HepG2 (cell line): ENCODE results near the gene TET2. TPM values are rescaled to one million over a fixed set of nuclear protein-coding genes. Genes with fewer than 3 reads are reported as not detected.
A peak's percentile ranks its signal among the peaks of the same experiment; 100 is the strongest.

Experiments used
- ATAC-seq: fragments of 200-7000 bp; cut with Tn5 transposase; 3 replicates; pipeline ENCODE4 v1.9.1; 2020; ENCODE audit warnings: mild to moderate bottlenecking, moderate library complexity
- BruUV-seq: library from RNA; stranded (reverse); fragments of 400-500 nt; replicated peaks from 2 replicates; lab custom pipeline; 2021; lab: Mats Ljungman, UMichigan
- CTCF ChIA-PET: fragments of 300-600 bp; formaldehyde crosslinking; extraction: SDS; loops from one replicate; lab custom pipeline; 2021; ENCODE audit warnings: low total read pairs, inconsistent platforms, low intra/inter-chr PET ratio; lab: Yijun Ruan, JAX
- POLR2A ChIA-PET: fragments of 350-600 bp; sonication (Branson Sonifier 250); formaldehyde crosslinking; loops from one replicate; lab custom pipeline; 2020; ENCODE audit warnings: antibody characterized with exemption, inconsistent platforms; lab: Yijun Ruan, JAX
- DNase-seq: peaks from one replicate; pipeline ENCODE4 v3.0.0-alpha.2; 2015; ENCODE audit warnings: low spot score
- FAIRE-seq: peaks from 3 replicates; lab custom pipeline; 2011; peaks lifted over from hg19 to GRCh38; lab: Jason Lieb, UNC
- H2AFZ ChIP-seq: one replicate; pipeline ENCODE4 v1.6.1; 2011; ENCODE audit warnings: low read length, inconsistent platforms
- H3K27ac ChIP-seq: fragments of 300-600 bp; 3 replicates; pipeline ENCODE4 v1.8.0; 2011; ENCODE audit warnings: mixed run types, mild to moderate bottlenecking, mixed read lengths, low read length, inconsistent platforms; ENCODE audit not compliant: insufficient read depth; ENCODE audit errors: extremely low read length
- H3K27me3 ChIP-seq, 2 experiments: fragments of 200-600 bp in 1 of 2; 2 replicates in 1 of 2; 3 replicates in 1 of 2; pipeline versions ENCODE4 v1.6.0 to v1.8.0; 2011; ENCODE audit warnings: low read length in 2 of 2, mild to moderate bottlenecking in 2 of 2, moderate library complexity in 2 of 2, inconsistent platforms in 1 of 2; ENCODE audit not compliant: insufficient read depth in 2 of 2, control insufficient read depth in 1 of 2
- H3K36me3 ChIP-seq, 2 experiments: fragments of 200-600 bp in 1 of 2; replicated peaks in 1 of 2; 2 replicates in 1 of 2; 3 replicates in 1 of 2; pipeline versions ENCODE4 v1.5.1 to v1.8.0; 2011; ENCODE audit warnings: low read length in 2 of 2, inconsistent platforms in 1 of 2; ENCODE audit not compliant: insufficient read depth in 2 of 2, control insufficient read depth in 1 of 2
- H3K4me1 ChIP-seq: 2 replicates; pipeline ENCODE4 v1.5.1; 2012; ENCODE audit warnings: low read length, inconsistent platforms; ENCODE audit not compliant: insufficient read depth
- H3K4me2 ChIP-seq: 2 replicates; pipeline ENCODE4 v1.6.0; 2011; ENCODE audit warnings: low read depth, low read length, inconsistent platforms
- H3K4me3 ChIP-seq, 3 experiments: fragments of 200-600 bp in 1 of 3; sonication (generic), shearing (Covaris generic) in 1 of 3; replicated peaks in 1 of 3; 2 replicates each; pipeline ENCODE4 v1.5.1; 2011 to 2016; ENCODE audit warnings: low read length in 3 of 3, inconsistent platforms in 2 of 3, low read depth in 2 of 3, mild to moderate bottlenecking in 2 of 3, control low read depth in 1 of 3, mixed read lengths in 1 of 3; ENCODE audit not compliant: insufficient read depth in 1 of 3
- H3K79me2 ChIP-seq: one replicate; pipeline ENCODE4 v1.6.1; 2011; ENCODE audit warnings: low read length, inconsistent platforms; ENCODE audit not compliant: insufficient read depth
- H3K9ac ChIP-seq: 2 replicates; pipeline ENCODE4 v1.6.0; 2011; ENCODE audit warnings: mild to moderate bottlenecking, low read depth, low read length, inconsistent platforms; ENCODE audit not compliant: insufficient read depth
- H3K9me3 ChIP-seq: 2 replicates; pipeline ENCODE4 v1.5.1; 2012; ENCODE audit warnings: mild to moderate bottlenecking, low read length
- H4K20me1 ChIP-seq: 2 replicates; pipeline ENCODE4 v1.6.0; 2011; ENCODE audit warnings: inconsistent platforms, mild to moderate bottlenecking, low read length, moderate library complexity; ENCODE audit not compliant: insufficient read depth
- CBX2 ChIP-seq, 2 experiments: fragments of 200-600 bp in 1 of 2; sonication (generic); formaldehyde crosslinking in 1 of 2; IDR thresholded peaks; 2 replicates each; pipeline versions ENCODE4 v1.7.0 to v1.8.1; 2018 to 2022; ENCODE audit warnings: low read depth in 2 of 2, low read length in 1 of 2, mild to moderate bottlenecking in 1 of 2, missing genetic modification reagents in 1 of 2
- KDM3A ChIP-seq: IDR thresholded peaks from 2 replicates; pipeline ENCODE4 v1.6.1; 2018; ENCODE audit warnings: low read depth, missing compliant biosample characterization
- MLLT10 ChIP-seq: sonication (generic); formaldehyde crosslinking; IDR thresholded peaks from 2 replicates; pipeline ENCODE4 v1.4.0; 2020; ENCODE audit warnings: missing genetic modification reagents
- POLR2AphosphoS5 ChIP-seq: IDR thresholded peaks from 2 replicates; pipeline ENCODE4 v1.6.1; 2012; ENCODE audit warnings: low read depth, low read length
- SETDB1 ChIP-seq: sonication (generic); formaldehyde crosslinking; IDR thresholded peaks from 2 replicates; pipeline ENCODE4 v1.5.1; 2020; ENCODE audit warnings: missing genetic modification reagents, mild to moderate bottlenecking, borderline replicate concordance
- SP1 ChIP-seq, 2 experiments: fragments of 450-650 bp in 1 of 2; sonication (generic) in 1 of 2; formaldehyde crosslinking in 1 of 2; IDR thresholded peaks; 2 replicates each; pipeline versions ENCODE4 v1.4.0 to v1.6.1; 2016 to 2020; ENCODE audit warnings: missing genetic modification reagents in 1 of 2
- ZMYM4 ChIP-seq: sonication (generic); formaldehyde crosslinking; IDR thresholded peaks from 2 replicates; pipeline ENCODE4 v1.8.1; 2023; ENCODE audit warnings: mild to moderate bottlenecking, missing genetic modification reagents
- ZNF256 ChIP-seq: sonication (generic); formaldehyde crosslinking; conservative IDR thresholded peaks from 2 replicates; pipeline ENCODE4 v1.4.0; 2020; ENCODE audit warnings: missing genetic modification reagents
- ZNF451 ChIP-seq: sonication (generic); formaldehyde crosslinking; IDR thresholded peaks from 2 replicates; pipeline ENCODE4 v1.5.0; 2020; ENCODE audit warnings: mild to moderate bottlenecking, missing genetic modification reagents
- WGBS: methylation state at CpG from one replicate; pipeline ENCODE4 v1.1.6; 2017; ENCODE audit warnings: low lambda C conversion rate; 5-methylcytosine and 5-hydroxymethylcytosine counted together
- in situ Hi-C: cut with HindIII; loops from 2 replicates; pipeline ENCODE4 v1.10.0; 2017; ENCODE audit warnings: low pct_unique_long_range_greater_than_20kb; ENCODE audit not compliant: extremely low pct_ligation_motif_present
- intact Hi-C: fragments of 100-400 bp; cut with micrococcal nuclease; formaldehyde crosslinking; loops from one replicate; pipeline ENCODE4 v1.10.0; 2022; ENCODE audit not compliant: unreplicated experiment
- polyA plus RNA-seq, 8 experiments: library from polyadenylated mRNA; depleted of rRNA in 3 of 8; stranded (reverse) in 7 of 8; unstranded in 1 of 8; fragments of >200 nt; fragmentation: Illumina TruSeq in 4 of 8; extraction: Trizol in 4 of 8; gene quantifications; 2 replicates each; pipeline versions ENCODE4 v1.2.1 to v1.2.3, GENCODE V29; 2011 to 2016; ENCODE audit warnings: low read depth in 4 of 8, missing spikeins in 1 of 8, mixed read lengths in 1 of 8; ENCODE audit not compliant: insufficient read depth in 1 of 8
- total RNA-seq, 5 experiments: library from RNA; depleted of rRNA; stranded (reverse); fragments of >200 nt; fragmentation: Illumina TruSeq; extraction: Trizol; gene quantifications; 2 replicates each; pipeline ENCODE4 v1.2.3, GENCODE V29; 2016; ENCODE audit warnings: low read depth in 1 of 5
- TF ChIP-seq, protein P1 (sequence below): sonication (generic); formaldehyde crosslinking; IDR thresholded peaks from 2 replicates; pipeline ENCODE4 v1.4.0; 2020; ENCODE audit warnings: missing genetic modification reagents
- TF ChIP-seq, protein P2 (sequence below): sonication (generic); formaldehyde crosslinking; conservative IDR thresholded peaks from 2 replicates; pipeline ENCODE4 v1.4.0; 2020; ENCODE audit warnings: mild to moderate bottlenecking, missing genetic modification reagents, moderate library complexity
- TF ChIP-seq, protein P3 (sequence below): IDR thresholded peaks from 2 replicates; pipeline ENCODE4 v1.6.1; 2016

TET2 gene
- total and polyA plus RNA-seq, 2 of the 13 experiments (the other 11 are each of a cell fraction or from before 2014, with no cell fraction given) = 4.7 to 4.8 TPM

DNA sequence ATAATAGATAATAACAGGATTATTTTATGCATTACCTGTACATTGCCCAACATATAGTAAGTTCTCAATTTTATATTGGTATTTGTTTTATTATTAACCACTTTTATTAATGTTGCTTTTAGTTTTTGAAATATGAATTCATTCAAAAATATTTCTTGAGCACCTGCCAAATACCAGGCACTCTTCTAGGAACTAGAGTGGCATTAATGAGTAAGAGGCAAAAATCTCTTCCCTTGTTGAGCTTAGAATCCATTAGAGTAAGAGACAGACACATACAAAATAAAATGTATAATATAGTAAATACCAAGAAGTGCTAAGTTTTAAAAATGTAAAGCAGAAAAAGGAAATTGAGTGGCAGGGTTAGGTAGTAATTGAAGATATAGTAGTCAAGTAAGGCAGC is 45.8 kb downstream of the TET2 start:
- Histone ChIP-seq H3K36me3 (no peaks in the 10 kb centered on the region; a peak in 2 of 5 replicates), H3K4me2 (no peak overlapping the region), H4K20me1 (no peaks in the 10 kb centered on the region), H3K4me1 (peaks cover 26% of the 10 kb centered on the region), H2AFZ (no peak overlapping the region), H3K4me3 (no peak overlapping the region), H3K79me2 (no peaks in the 10 kb centered on the region), H3K27ac (no peak overlapping the region), H3K27me3 (no peaks in the 10 kb centered on the region), H3K9me3 (no peaks in the 10 kb centered on the region), H3K9ac (no peak overlapping the region)
- no peak for DNase-seq
- ChIA-PET CTCF (no interaction called here), POLR2A (no interaction called here)
- no peak for FAIRE-seq
- intact Hi-C loops = loop anchor here (2.0 kb wide), 1 partner anchor 46 kb away; the partner anchor contains the start of gene TET2
- no peak for TF ChIP-seq SETDB1 (CRISPR knock-in tag)
- TF ChIP-seq KDM3A (CRISPR knock-in tag) = no peak
- no peak for TF ChIP-seq SP1 (IDR thresholded peaks at IDR 0.05)
- no peak for TF ChIP-seq SP1 (CRISPR knock-in tag; IDR thresholded peaks at IDR 0.05)
- no TSS peak for BruUV-seq
- no peak for ATAC-seq
- in situ Hi-C loops = no loop called here

DNA sequence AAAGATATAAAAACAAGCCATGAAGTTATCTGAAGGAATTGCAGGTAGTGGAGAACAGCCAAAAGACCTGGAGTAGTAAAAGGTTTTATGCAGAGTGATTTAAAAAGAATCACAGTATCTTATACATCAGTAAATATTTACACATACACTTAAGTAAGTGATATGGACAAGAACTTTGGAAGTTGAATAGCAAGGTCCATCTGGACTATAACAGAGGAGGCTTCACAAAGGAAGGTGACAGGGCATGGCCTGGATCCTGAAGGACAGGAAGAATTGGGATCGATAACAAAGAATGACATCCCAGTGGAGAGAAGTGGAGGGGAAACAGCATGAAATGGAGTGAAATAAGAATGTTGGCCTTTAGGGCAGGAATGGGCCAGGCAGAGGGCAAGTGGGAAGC is 46.2 kb downstream of the TET2 start:
- Histone ChIP-seq H3K4me3 (no peak overlapping the region), H3K4me1 (peaks cover 27% of the 10 kb centered on the region), H3K27ac (no peak overlapping the region), H2AFZ (no peak overlapping the region), H3K9me3 (no peaks in the 10 kb centered on the region), H3K36me3 (no peaks in the 10 kb centered on the region; a peak in 2 of 5 replicates), H3K79me2 (no peaks in the 10 kb centered on the region), H4K20me1 (no peaks in the 10 kb centered on the region), H3K9ac (no peak overlapping the region), H3K27me3 (no peaks in the 10 kb centered on the region), H3K4me2 (no peak overlapping the region)
- no peak for FAIRE-seq
- CTCF ChIA-PET = no interaction called here
- WGBS = 61% methylated on average over 1 of the region's 1 CpG
- no TSS peak for BruUV-seq
- ATAC-seq = peak; percentile 88
- in situ Hi-C loops (no loop called here), intact Hi-C loops (loop anchor here (2.0 kb wide), 1 partner anchor 46 kb away; the partner anchor contains the start of gene TET2)
- POLR2A ChIA-PET = no interaction called here
- peak; percentile 47 for DNase-seq
- no peak for TF ChIP-seq ZNF451
- TF ChIP-seq POLR2AphosphoS5 = no peak
- peak; percentile 56 for TF ChIP-seq ZMYM4 (CRISPR knock-in tag)
- TF ChIP-seq, protein P1, sequence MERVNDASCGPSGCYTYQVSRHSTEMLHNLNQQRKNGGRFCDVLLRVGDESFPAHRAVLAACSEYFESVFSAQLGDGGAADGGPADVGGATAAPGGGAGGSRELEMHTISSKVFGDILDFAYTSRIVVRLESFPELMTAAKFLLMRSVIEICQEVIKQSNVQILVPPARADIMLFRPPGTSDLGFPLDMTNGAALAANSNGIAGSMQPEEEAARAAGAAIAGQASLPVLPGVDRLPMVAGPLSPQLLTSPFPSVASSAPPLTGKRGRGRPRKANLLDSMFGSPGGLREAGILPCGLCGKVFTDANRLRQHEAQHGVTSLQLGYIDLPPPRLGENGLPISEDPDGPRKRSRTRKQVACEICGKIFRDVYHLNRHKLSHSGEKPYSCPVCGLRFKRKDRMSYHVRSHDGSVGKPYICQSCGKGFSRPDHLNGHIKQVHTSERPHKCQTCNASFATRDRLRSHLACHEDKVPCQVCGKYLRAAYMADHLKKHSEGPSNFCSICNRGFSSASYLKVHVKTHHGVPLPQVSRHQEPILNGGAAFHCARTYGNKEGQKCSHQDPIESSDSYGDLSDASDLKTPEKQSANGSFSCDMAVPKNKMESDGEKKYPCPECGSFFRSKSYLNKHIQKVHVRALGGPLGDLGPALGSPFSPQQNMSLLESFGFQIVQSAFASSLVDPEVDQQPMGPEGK (CRISPR knock-in tag) = no peak
- no peak for TF ChIP-seq CBX2 (IDR thresholded peaks at IDR 0.05; ENCODE audit: low read depth, low read length)
- TF ChIP-seq CBX2 (CRISPR knock-in tag; IDR thresholded peaks at IDR 0.05; ENCODE audit: low read depth) = no peak
- no peak for TF ChIP-seq ZNF256
- no peak for TF ChIP-seq MLLT10
- TF ChIP-seq, protein P2, sequence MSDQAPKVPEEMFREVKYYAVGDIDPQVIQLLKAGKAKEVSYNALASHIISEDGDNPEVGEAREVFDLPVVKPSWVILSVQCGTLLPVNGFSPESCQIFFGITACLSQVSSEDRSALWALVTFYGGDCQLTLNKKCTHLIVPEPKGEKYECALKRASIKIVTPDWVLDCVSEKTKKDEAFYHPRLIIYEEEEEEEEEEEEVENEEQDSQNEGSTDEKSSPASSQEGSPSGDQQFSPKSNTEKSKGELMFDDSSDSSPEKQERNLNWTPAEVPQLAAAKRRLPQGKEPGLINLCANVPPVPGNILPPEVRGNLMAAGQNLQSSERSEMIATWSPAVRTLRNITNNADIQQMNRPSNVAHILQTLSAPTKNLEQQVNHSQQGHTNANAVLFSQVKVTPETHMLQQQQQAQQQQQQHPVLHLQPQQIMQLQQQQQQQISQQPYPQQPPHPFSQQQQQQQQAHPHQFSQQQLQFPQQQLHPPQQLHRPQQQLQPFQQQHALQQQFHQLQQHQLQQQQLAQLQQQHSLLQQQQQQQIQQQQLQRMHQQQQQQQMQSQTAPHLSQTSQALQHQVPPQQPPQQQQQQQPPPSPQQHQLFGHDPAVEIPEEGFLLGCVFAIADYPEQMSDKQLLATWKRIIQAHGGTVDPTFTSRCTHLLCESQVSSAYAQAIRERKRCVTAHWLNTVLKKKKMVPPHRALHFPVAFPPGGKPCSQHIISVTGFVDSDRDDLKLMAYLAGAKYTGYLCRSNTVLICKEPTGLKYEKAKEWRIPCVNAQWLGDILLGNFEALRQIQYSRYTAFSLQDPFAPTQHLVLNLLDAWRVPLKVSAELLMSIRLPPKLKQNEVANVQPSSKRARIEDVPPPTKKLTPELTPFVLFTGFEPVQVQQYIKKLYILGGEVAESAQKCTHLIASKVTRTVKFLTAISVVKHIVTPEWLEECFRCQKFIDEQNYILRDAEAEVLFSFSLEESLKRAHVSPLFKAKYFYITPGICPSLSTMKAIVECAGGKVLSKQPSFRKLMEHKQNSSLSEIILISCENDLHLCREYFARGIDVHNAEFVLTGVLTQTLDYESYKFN (CRISPR knock-in tag) = peak; percentile 46
- TF ChIP-seq, protein P3, sequence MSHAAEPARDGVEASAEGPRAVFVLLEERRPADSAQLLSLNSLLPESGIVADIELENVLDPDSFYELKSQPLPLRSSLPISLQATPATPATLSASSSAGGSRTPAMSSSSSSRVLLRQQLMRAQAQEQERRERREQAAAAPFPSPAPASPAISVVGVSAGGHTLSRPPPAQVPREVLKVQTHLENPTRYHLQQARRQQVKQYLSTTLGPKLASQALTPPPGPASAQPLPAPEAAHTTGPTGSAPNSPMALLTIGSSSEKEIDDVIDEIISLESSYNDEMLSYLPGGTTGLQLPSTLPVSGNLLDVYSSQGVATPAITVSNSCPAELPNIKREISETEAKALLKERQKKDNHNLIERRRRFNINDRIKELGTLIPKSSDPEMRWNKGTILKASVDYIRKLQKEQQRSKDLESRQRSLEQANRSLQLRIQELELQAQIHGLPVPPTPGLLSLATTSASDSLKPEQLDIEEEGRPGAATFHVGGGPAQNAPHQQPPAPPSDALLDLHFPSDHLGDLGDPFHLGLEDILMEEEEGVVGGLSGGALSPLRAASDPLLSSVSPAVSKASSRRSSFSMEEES (CRISPR knock-in tag) = no peak
